ENCODE measurements around the gene TMC1. TPM values are rescaled to one million over a fixed set of nuclear protein-coding genes. Genes with fewer than 3 reads are reported as not detected.

The TMC1 gene
- total and polyA plus RNA-seq, 2 of the 8 experiments (the other 6 are each of a cell fraction or from before 2014, with no cell fraction given) = 0.95 to 0.98 TPM

DNA sequence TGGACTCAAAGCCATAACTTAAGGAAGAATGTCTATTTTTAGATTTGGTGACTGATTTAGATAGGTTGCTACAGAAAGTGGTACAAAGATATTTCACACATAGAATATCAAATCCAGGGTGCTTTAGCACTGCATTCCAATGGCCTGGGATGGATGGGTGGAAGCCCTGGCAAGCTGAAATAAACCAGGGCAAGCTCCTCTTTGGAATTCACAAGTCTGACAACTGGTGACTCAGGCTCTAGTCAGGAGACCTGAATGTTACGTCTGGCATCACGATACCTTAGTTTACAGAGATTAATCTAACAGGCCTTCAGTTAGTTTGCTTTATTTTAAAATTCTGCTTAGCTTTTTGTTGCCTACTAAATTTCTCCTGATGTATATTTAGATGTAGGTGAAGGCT is 144.0 kb downstream of the TMC1 start:
- no peak for DNase-seq (ENCODE audit: low read depth in 1 of 2, low spot score in 2 of 2)
- H2BK120ac ChIP-seq (replicated peaks; ENCODE audit: low read depth, low read length) = no peak overlapping the region
- H3K4ac ChIP-seq (replicated peaks; ENCODE audit: insufficient read length, low read depth, low read length) = no peak overlapping the region
- H2AK5ac ChIP-seq (ENCODE audit: low read depth, low read length) = no peak overlapping the region
- no peak overlapping the region for H3K56ac ChIP-seq (replicated peaks; ENCODE audit: insufficient read length, low read depth, low read length)
- no peak overlapping the region for H4K91ac ChIP-seq (replicated peaks; ENCODE audit: insufficient read length, low read length)
- no peak overlapping the region for H4K8ac ChIP-seq (ENCODE audit: extremely low read depth, insufficient read depth, low read length)
- H2BK15ac ChIP-seq (ENCODE audit: low read length) = no peak overlapping the region
- 0 out of 2 replicates have a peak overlapping the region, but pooled peaks have one; percentile 55 for H2BK20ac ChIP-seq (ENCODE audit: low read length)
- no peaks in the 10 kb centered on the region for H3K27me3 ChIP-seq (replicated peaks in 1 of 4; ENCODE audit: control insufficient read depth in 3 of 4, extremely low read depth in 1 of 4, insufficient read depth in 3 of 4, low read length in 3 of 4)
- no peak overlapping the region for H3K4me2 ChIP-seq (ENCODE audit: insufficient read depth in 1 of 2, low read depth in 2 of 2, low read length in 2 of 2)
- no peak overlapping the region for H3K4me3 ChIP-seq (ENCODE audit: extremely low read depth in 1 of 4, insufficient read depth in 2 of 4, low read depth in 3 of 4, low read length in 4 of 4)
- no peak overlapping the region for H2BK12ac ChIP-seq (ENCODE audit: low read depth, low read length)
- H3K23me2 ChIP-seq (ENCODE audit: low read depth, low read length) = no peaks in the 10 kb centered on the region
- no peak overlapping the region for H3K14ac ChIP-seq (ENCODE audit: insufficient read length)
- 62% methylated on average over 2 of the region's 2 CpGs; no CpG with 5 or more reads in 1 of the 2 experiments for WGBS, 2 experiments (ENCODE audit: extremely low coverage in 1 of 2, insufficient coverage in 1 of 2, insufficient read length in 1 of 2, insufficient replicate concordance in 2 of 2, low coverage in 1 of 2, low lambda C conversion rate in 2 of 2, missing lambda C conversion rate in 1 of 2)
- no peak overlapping the region for H3K27ac ChIP-seq (ENCODE audit: low read depth, low read length)
- H3K4me1 ChIP-seq (replicated peaks in 1 of 4; ENCODE audit: control insufficient read depth in 3 of 4, insufficient read depth in 4 of 4, low read length in 3 of 4) = no peaks in the 10 kb centered on the region
- H2AFZ ChIP-seq (ENCODE audit: low read length) = no peak overlapping the region
- no peaks in the 10 kb centered on the region for H3K79me1 ChIP-seq (ENCODE audit: low read depth, low read length)
- FAIRE-seq = no peak
- POLR2A ChIA-PET (ENCODE audit: partially characterized antibody) = interaction anchor here (1.8 kb wide), 1 partner anchor 9 kb away, joined by 6 read pairs; no protein-coding TSS in a partner anchor
- H3K23ac ChIP-seq (ENCODE audit: insufficient read length) = no peak overlapping the region
- H3K18ac ChIP-seq (ENCODE audit: extremely low read depth, low read length) = no peak overlapping the region
- no peak overlapping the region for H3K9ac ChIP-seq (replicated peaks in 1 of 4; ENCODE audit: extremely low read depth in 1 of 4, low read depth in 3 of 4, low read length in 3 of 4)
- H2BK5ac ChIP-seq (ENCODE audit: low read depth, low read length) = no peak overlapping the region
- H3K79me2 ChIP-seq (ENCODE audit: control insufficient read depth in 1 of 2, insufficient read depth in 2 of 2, low read length in 2 of 2) = no peaks in the 10 kb centered on the region
- CTCF ChIA-PET (ENCODE audit: partially characterized antibody) = no interaction called here
- no peaks in the 10 kb centered on the region for H4K20me1 ChIP-seq (replicated peaks in 1 of 2; ENCODE audit: control insufficient read depth in 1 of 2, insufficient read depth in 2 of 2, low read length in 2 of 2)
- H3K36me3 ChIP-seq (ENCODE audit: control insufficient read depth in 2 of 4, insufficient read depth in 4 of 4, low read length in 3 of 4) = no peaks in the 10 kb centered on the region
- 0 out of 4 replicates have a peak, but pooled peaks cover 0 to 7% of the 10 kb centered on the region in 2 experiments for H3K9me3 ChIP-seq (ENCODE audit: insufficient read depth in 2 of 2, low read depth in 1 of 2, low read length in 1 of 2)
- TF ChIP-seq TCF12 (IDR thresholded peaks at IDR 0.05; ENCODE audit: low read depth, low read length) = no peak
- no peak for TF ChIP-seq KDM1A (IDR thresholded peaks at IDR 0.05; ENCODE audit: borderline replicate concordance, low read length)
- H4K5ac ChIP-seq (ENCODE audit: insufficient read length, low read depth, low read length) = no peak overlapping the region

All from H1 (cell line).